ENCODE results near the gene CHD3. TPM values are rescaled to one million over a fixed set of nuclear protein-coding genes. Genes with fewer than 3 reads are reported as not detected.
"Not testable (repeated sequence)": the region's sequence is repeated elsewhere in the genome, so short reads cannot be mapped to it uniquely, and the experiment has no call there.

Gene CHD3
- total and polyA plus RNA-seq, 2 experiments from 2014 or later, result 2.9 to 9.7 TPM

DNA sequence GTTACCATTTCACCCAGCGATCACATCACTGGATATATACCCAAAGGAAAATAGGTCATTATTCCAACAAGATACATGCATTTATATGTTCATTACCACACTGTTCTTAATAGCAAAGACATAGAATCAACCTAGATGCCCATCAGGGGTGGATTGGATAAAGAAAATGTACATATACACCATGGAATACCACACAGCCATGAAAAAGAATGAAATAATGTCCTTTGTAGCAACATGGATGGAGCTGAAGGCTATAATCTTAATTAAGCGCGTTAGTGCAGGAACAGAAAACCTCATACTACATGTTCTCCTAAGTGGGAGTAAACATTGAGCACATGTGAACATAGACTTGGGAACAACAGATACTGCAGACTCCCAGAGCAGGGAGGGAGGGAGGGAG lies 62.0 kb downstream of the CHD3 start (continued):
- TF ChIP-seq, protein P1, sequence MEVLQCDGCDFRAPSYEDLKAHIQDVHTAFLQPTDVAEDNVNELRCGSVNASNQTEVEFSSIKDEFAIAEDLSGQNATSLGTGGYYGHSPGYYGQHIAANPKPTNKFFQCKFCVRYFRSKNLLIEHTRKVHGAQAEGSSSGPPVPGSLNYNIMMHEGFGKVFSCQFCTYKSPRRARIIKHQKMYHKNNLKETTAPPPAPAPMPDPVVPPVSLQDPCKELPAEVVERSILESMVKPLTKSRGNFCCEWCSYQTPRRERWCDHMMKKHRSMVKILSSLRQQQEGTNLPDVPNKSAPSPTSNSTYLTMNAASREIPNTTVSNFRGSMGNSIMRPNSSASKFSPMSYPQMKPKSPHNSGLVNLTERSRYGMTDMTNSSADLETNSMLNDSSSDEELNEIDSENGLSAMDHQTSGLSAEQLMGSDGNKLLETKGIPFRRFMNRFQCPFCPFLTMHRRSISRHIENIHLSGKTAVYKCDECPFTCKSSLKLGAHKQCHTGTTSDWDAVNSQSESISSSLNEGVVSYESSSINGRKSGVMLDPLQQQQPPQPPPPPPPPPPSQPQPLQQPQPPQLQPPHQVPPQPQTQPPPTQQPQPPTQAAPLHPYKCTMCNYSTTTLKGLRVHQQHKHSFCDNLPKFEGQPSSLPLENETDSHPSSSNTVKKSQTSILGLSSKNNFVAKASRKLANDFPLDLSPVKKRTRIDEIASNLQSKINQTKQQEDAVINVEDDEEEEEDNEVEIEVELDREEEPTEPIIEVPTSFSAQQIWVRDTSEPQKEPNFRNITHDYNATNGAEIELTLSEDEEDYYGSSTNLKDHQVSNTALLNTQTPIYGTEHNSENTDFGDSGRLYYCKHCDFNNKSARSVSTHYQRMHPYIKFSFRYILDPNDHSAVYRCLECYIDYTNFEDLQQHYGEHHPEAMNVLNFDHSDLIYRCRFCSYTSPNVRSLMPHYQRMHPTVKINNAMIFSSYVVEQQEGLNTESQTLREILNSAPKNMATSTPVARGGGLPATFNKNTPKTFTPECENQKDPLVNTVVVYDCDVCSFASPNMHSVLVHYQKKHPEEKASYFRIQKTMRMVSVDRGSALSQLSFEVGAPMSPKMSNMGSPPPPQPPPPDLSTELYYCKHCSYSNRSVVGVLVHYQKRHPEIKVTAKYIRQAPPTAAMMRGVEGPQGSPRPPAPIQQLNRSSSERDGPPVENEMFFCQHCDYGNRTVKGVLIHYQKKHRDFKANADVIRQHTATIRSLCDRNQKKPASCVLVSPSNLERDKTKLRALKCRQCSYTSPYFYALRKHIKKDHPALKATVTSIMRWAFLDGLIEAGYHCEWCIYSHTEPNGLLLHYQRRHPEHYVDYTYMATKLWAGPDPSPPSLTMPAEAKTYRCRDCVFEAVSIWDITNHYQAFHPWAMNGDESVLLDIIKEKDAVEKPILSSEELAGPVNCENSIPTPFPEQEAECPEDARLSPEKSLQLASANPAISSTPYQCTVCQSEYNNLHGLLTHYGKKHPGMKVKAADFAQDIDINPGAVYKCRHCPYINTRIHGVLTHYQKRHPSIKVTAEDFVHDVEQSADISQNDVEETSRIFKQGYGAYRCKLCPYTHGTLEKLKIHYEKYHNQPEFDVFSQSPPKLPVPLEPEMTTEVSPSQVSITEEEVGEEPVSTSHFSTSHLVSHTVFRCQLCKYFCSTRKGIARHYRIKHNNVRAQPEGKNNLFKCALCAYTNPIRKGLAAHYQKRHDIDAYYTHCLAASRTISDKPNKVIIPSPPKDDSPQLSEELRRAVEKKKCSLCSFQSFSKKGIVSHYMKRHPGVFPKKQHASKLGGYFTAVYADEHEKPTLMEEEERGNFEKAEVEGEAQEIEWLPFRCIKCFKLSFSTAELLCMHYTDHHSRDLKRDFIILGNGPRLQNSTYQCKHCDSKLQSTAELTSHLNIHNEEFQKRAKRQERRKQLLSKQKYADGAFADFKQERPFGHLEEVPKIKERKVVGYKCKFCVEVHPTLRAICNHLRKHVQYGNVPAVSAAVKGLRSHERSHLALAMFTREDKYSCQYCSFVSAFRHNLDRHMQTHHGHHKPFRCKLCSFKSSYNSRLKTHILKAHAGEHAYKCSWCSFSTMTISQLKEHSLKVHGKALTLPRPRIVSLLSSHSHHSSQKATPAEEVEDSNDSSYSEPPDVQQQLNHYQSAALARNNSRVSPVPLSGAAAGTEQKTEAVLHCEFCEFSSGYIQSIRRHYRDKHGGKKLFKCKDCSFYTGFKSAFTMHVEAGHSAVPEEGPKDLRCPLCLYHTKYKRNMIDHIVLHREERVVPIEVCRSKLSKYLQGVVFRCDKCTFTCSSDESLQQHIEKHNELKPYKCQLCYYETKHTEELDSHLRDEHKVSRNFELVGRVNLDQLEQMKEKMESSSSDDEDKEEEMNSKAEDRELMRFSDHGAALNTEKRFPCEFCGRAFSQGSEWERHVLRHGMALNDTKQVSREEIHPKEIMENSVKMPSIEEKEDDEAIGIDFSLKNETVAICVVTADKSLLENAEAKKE (CRISPR knock-in tag; IDR thresholded peaks at IDR 0.05), result no peak

DNA sequence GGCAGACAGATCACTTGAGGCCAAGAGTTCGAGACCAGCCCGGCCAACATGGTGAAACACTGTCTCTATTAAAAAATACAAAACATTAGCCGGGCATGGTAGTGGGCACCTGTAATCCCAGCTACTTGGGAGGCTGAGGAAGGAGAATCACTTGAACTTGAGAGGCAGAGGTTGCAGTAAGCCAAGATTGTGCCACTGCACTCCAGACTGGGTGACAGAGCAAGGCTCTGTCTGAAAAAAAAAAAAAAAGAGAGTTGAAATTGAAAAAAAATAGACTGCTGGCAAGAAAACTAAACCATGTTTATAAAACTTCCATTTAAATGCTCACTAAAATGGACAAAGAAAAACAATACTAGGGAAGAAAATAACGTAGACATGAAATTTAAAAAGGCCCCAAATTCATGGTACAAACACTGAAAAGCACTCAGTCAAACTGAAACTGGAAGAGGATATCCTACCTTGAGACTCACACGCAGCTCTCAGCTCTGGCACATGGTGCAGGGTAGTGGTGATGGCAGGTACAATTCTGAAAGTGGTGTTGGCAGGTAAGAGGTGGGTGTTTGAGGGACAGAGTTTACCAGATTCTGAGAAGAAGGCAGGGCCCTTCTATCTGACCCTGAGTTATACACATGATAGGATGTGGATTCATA lies 62.7 kb downstream of the CHD3 start:
- DNase-seq (ENCODE audit: low spot score), result no peak
- peaks cover under 1% of the 10 kb centered on the region for H3K27me3 Mint-ChIP-seq (ENCODE audit: insufficient read depth, low read depth, poor library complexity)
- no peaks in the 10 kb centered on the region for H3F3A ChIP-seq (replicated peaks; ENCODE audit: low read depth)

DNA sequence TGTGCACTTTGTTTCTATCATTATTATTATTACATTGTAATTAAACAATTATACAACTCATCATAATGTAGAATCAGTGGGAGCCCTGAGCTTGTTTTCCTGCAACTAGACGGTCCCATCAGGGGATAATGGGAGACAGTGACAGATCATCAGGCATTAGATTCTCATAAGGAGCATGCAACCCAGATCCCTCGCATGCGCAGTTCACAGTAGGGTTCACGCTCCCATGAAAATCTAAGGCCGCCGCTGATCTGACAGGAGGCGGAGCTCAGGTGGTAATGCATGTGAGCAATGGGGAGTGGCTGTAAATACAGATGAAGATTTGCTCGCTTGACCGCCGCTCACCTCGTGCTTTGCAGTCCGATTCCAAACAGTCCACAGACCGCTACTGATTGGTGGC lies 64.7 kb downstream of the CHD3 start:
- H3K9me3 Mint-ChIP-seq; H4K20me1 ChIP-seq (replicated peaks; ENCODE audit: insufficient read depth); H2AFZ ChIP-seq; H3K79me2 ChIP-seq (replicated peaks; ENCODE audit: insufficient read depth); DNase-seq (ENCODE audit: low spot score); H3K4me2 ChIP-seq; H3K27me3 ChIP-seq (ENCODE audit: insufficient read depth); ATAC-seq; H3K4me3 Mint-ChIP-seq; H3K4me1 Mint-ChIP-seq; H3K36me3 ChIP-seq (ENCODE audit: insufficient read depth); H3K27ac ChIP-seq (ENCODE audit: low read depth); H3F3A ChIP-seq (replicated peaks; ENCODE audit: low read depth); H3K4me1 ChIP-seq (ENCODE audit: insufficient read depth); H3K9me2 ChIP-seq (ENCODE audit: insufficient read depth); H3K27me3 Mint-ChIP-seq (ENCODE audit: insufficient read depth, low read depth, poor library complexity); H3K27ac Mint-ChIP-seq; H3K4me3 ChIP-seq: not testable (repeated sequence)
- H3K36me3 Mint-ChIP-seq (ENCODE audit: low read depth), result peaks cover 16% of the 10 kb centered on the region

More for the DNA sequence above, 62.7 kb downstream of the CHD3 start:
- Histone ChIP-seq H3K9me2 (ENCODE audit: insufficient read depth) (no peaks in the 10 kb centered on the region), H3K4me3 (no peak overlapping the region), H3K27ac (ENCODE audit: low read depth) (no peak overlapping the region), H2AFZ (no peak overlapping the region), H3K27me3 (ENCODE audit: insufficient read depth) (no peaks in the 10 kb centered on the region), H4K20me1 (replicated peaks; ENCODE audit: insufficient read depth) (no peaks in the 10 kb centered on the region; the same call in 1 of the 2 replicates), H3K36me3 (ENCODE audit: insufficient read depth) (peaks cover 3% of the 10 kb centered on the region; the same call in 1 of the 2 replicates), H3K79me2 (replicated peaks; ENCODE audit: insufficient read depth) (no peaks in the 10 kb centered on the region), H3K4me2 (no peak overlapping the region), H3K4me1 (ENCODE audit: insufficient read depth) (no peaks in the 10 kb centered on the region)
- TF ChIP-seq NANOG (IDR thresholded peaks at IDR 0.05; ENCODE audit: borderline replicate concordance), result no peak
- no peak for TF ChIP-seq POLR2AphosphoS5 (IDR thresholded peaks at IDR 0.05; ENCODE audit: low read depth)
- no peak for TF ChIP-seq CREB1 (CRISPR knock-in tag; IDR thresholded peaks at IDR 0.05; ENCODE audit: low read depth)
- TF ChIP-seq EZH2phosphoT487 (IDR thresholded peaks at IDR 0.05; ENCODE audit: unreplicated experiment), result no peak
- TF ChIP-seq, protein P2, sequence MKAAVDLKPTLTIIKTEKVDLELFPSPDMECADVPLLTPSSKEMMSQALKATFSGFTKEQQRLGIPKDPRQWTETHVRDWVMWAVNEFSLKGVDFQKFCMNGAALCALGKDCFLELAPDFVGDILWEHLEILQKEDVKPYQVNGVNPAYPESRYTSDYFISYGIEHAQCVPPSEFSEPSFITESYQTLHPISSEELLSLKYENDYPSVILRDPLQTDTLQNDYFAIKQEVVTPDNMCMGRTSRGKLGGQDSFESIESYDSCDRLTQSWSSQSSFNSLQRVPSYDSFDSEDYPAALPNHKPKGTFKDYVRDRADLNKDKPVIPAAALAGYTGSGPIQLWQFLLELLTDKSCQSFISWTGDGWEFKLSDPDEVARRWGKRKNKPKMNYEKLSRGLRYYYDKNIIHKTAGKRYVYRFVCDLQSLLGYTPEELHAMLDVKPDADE (IDR thresholded peaks at IDR 0.05), result no peak
- no peak for TF ChIP-seq JUNB (IDR thresholded peaks at IDR 0.05; ENCODE audit: unreplicated experiment)
- Mint-ChIP-seq H3K9me3 (no peaks in the 10 kb centered on the region), H3K27ac (no peak overlapping the region), H3K36me3 (ENCODE audit: low read depth) (peaks cover 32% of the 10 kb centered on the region), H3K4me1 (no peaks in the 10 kb centered on the region), H3K4me3 (no peak overlapping the region)
- ATAC-seq, result no peak

All from GM23338 (cell line).